ENCODE results near the gene TMEM9.
"Not testable (repeated sequence)": the region's sequence is repeated elsewhere in the genome, so short reads cannot be mapped to it uniquely, and the experiment has no call there.

DNA sequence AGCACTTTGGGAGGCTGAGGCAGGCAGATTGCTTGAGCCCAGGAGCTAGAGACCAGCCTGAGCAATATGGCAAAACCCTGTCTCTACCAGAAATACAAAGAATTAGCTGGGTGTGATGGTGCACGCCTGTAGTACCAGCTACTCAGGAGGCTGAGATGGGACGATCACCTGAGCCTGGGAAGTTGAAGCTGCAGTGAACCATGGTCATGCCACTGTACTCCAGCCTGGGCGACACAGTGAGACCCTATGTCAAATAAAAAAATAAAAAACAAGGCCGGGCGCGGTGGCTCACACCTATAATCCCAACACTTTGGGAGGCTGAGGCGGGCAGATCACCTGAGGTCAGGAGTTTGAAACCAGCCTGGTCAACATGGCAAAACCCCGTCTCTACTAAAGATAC is 8.8 kb upstream of the TMEM9 start:
- TF ChIP-seq, protein P1, sequence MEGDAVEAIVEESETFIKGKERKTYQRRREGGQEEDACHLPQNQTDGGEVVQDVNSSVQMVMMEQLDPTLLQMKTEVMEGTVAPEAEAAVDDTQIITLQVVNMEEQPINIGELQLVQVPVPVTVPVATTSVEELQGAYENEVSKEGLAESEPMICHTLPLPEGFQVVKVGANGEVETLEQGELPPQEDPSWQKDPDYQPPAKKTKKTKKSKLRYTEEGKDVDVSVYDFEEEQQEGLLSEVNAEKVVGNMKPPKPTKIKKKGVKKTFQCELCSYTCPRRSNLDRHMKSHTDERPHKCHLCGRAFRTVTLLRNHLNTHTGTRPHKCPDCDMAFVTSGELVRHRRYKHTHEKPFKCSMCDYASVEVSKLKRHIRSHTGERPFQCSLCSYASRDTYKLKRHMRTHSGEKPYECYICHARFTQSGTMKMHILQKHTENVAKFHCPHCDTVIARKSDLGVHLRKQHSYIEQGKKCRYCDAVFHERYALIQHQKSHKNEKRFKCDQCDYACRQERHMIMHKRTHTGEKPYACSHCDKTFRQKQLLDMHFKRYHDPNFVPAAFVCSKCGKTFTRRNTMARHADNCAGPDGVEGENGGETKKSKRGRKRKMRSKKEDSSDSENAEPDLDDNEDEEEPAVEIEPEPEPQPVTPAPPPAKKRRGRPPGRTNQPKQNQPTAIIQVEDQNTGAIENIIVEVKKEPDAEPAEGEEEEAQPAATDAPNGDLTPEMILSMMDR (conservative IDR thresholded peaks at IDR 0.05; ENCODE audit: low read length) = not testable (repeated sequence)
- not testable (repeated sequence) for TF ChIP-seq EZH2phosphoT487 (IDR thresholded peaks at IDR 0.05; ENCODE audit: borderline replicate concordance, low read depth, low read length)

Measured in OCI-LY7 (cell line).